NCI-H526 treated with DMSO at 0.1 percent for 48 hours (cell line): ENCODE measurements around the gene KIF16B.

Experiments
- DNase-seq: peaks from one replicate; lab custom pipeline; 2025; lab: John Stamatoyannopoulos, UW

Gene KIF16B

GRCh38 chr20:16554766-16555543 is 18.3 kb downstream of the KIF16B start:
- no peak for DNase-seq

- DNase-seq, result no peak
Observed at GRCh38 chr20:16553684-16554083, 19.6 kb downstream of the KIF16B start.

GRCh38 chr20:16553101-16553500 is 20.1 kb downstream of the KIF16B start:
- DNase-seq, result no peak

GRCh38 chr20:16552015-16552414 is 21.2 kb downstream of the KIF16B start:
- DNase-seq, result no peak

- no peak for DNase-seq
Observed at GRCh38 chr20:16551607-16552006, 21.6 kb downstream of the KIF16B start.

- no peak for DNase-seq
Observed at GRCh38 chr20:16548068-16548672, 25.1 kb downstream of the KIF16B start.

GRCh38 chr20:16544949-16545348 is 28.3 kb downstream of the KIF16B start:
- no peak for DNase-seq

GRCh38 chr20:16542477-16542876 is 30.8 kb downstream of the KIF16B start:
- no peak for DNase-seq

- no peak for DNase-seq
Observed at GRCh38 chr20:16541878-16542277, 31.4 kb downstream of the KIF16B start.

GRCh38 chr20:16541226-16541625 is 32.0 kb downstream of the KIF16B start:
- no peak for DNase-seq

- DNase-seq, result no peak
Observed at GRCh38 chr20:16539280-16540021, 33.8 kb downstream of the KIF16B start.

- DNase-seq, result no peak
Observed at GRCh38 chr20:16538779-16539178, 34.5 kb downstream of the KIF16B start.

GRCh38 chr20:16537918-16538317 is 35.3 kb downstream of the KIF16B start:
- no peak for DNase-seq

GRCh38 chr20:16537025-16537665 is 36.1 kb downstream of the KIF16B start:
- no peak for DNase-seq

GRCh38 chr20:16535277-16535676 is 38.0 kb downstream of the KIF16B start:
- DNase-seq, result no peak

GRCh38 chr20:16533502-16533901 is 39.7 kb downstream of the KIF16B start:
- no peak for DNase-seq

GRCh38 chr20:16531485-16531884 is 41.8 kb downstream of the KIF16B start:
- no peak for DNase-seq

- DNase-seq, result no peak
Observed at GRCh38 chr20:16530201-16530681, 43.0 kb downstream of the KIF16B start.

GRCh38 chr20:16528078-16528477 is 45.2 kb downstream of the KIF16B start:
- DNase-seq, result peak; percentile 19

GRCh38 chr20:16527438-16527837 is 45.8 kb downstream of the KIF16B start:
- no peak for DNase-seq

GRCh38 chr20:16526433-16527380 is 46.5 kb downstream of the KIF16B start:
- no peak for DNase-seq
